ENCODE results near the gene ARHGEF7. TPM values are rescaled to one million over a fixed set of nuclear protein-coding genes. Genes with fewer than 3 reads are reported as not detected.

The ARHGEF7 gene
- total RNA-seq, 3 donors from 2014 or later, result 55.3 to 82.5 (median 62.6) TPM

- intact Hi-C loops (cut with DNase I, micrococcal nuclease), result no loop called here
- H3K9me3 ChIP-seq, result no peaks in the 10 kb centered on the region
- DNase-seq, result no peak
- H3K4me1 ChIP-seq (ENCODE audit: low read depth), result no peaks in the 10 kb centered on the region
- H3K4me3 ChIP-seq, result no peak overlapping the region
- no peaks in the 10 kb centered on the region for H3K36me3 ChIP-seq (ENCODE audit: low read depth)
- no peak for TF ChIP-seq CTCF (IDR thresholded peaks at IDR 0.05)
- ATAC-seq, result no peak
These were observed 230.6 kb downstream of the ARHGEF7 start for GRCh38 chr13:111345682-111346081.

GRCh38 chr13:111346101-111346680 lies 231.1 kb downstream of the ARHGEF7 start:
- intact Hi-C loops (cut with DNase I, micrococcal nuclease), result no loop called here
- ATAC-seq (no peak), DNase-seq (no peak)
- Histone ChIP-seq H3K4me1 (ENCODE audit: low read depth) (no peaks in the 10 kb centered on the region), H3K9me3 (no peaks in the 10 kb centered on the region), H3K36me3 (ENCODE audit: low read depth) (no peaks in the 10 kb centered on the region), H3K4me3 (no peak overlapping the region)
- TF ChIP-seq CTCF (IDR thresholded peaks at IDR 0.05), result no peak

GRCh38 chr13:111347438-111347837 lies 232.3 kb downstream of the ARHGEF7 start:
- no peaks in the 10 kb centered on the region for H3K4me1 ChIP-seq (ENCODE audit: low read depth)
- no peaks in the 10 kb centered on the region for H3K9me3 ChIP-seq
- H3K36me3 ChIP-seq (ENCODE audit: low read depth), result no peaks in the 10 kb centered on the region
- intact Hi-C loops (cut with DNase I, micrococcal nuclease), result no loop called here
- no peak overlapping the region for H3K4me3 ChIP-seq
- no peak for ATAC-seq
- no peak for DNase-seq
- no peak for TF ChIP-seq CTCF (IDR thresholded peaks at IDR 0.05)

- ATAC-seq, result no peak
- intact Hi-C loops (cut with DNase I, micrococcal nuclease), result no loop called here
- no peaks in the 10 kb centered on the region for H3K36me3 ChIP-seq (ENCODE audit: low read depth)
- H3K9me3 ChIP-seq, result no peaks in the 10 kb centered on the region
- DNase-seq, result no peak
- no peak for TF ChIP-seq CTCF (IDR thresholded peaks at IDR 0.05)
- no peak overlapping the region for H3K4me3 ChIP-seq
- no peaks in the 10 kb centered on the region for H3K4me1 ChIP-seq (ENCODE audit: low read depth)
These were observed 238.4 kb downstream of the ARHGEF7 start for GRCh38 chr13:111353508-111353907.

GRCh38 chr13:111354789-111355188 lies 239.7 kb downstream of the ARHGEF7 start:
- TF ChIP-seq CTCF (IDR thresholded peaks at IDR 0.05), result no peak
- H3K36me3 ChIP-seq (ENCODE audit: low read depth), result no peaks in the 10 kb centered on the region
- no peak for ATAC-seq
- DNase-seq, result no peak
- no peak overlapping the region for H3K4me3 ChIP-seq
- intact Hi-C loops (cut with DNase I, micrococcal nuclease), result no loop called here
- no peaks in the 10 kb centered on the region for H3K9me3 ChIP-seq
- H3K4me1 ChIP-seq (ENCODE audit: low read depth), result no peaks in the 10 kb centered on the region

Other genes starting within 250 kb of the ARHGEF7 start
- 100 to 1,000 TPM; 120 to 157 (median 155) TPM for gene ANKRD10, start 200.2 kb upstream of the ARHGEF7 start, total RNA-seq
- gene TEX29, start 205.3 kb downstream of the ARHGEF7 start, total RNA-seq, result under 1 TPM in 2 of 3 donors, not detected in 1; 0.55 to 0.63 TPM

Measured in mucosa of descending colon (tissue), 3 donors.